Fibroblast of skin of back (primary cell): Measurements from ENCODE around the gene RNF166.
"Not testable (repeated sequence)": the region's sequence is repeated elsewhere in the genome, so short reads cannot be mapped to it uniquely, and the experiment has no call there.

Source experiments
- DNase-seq: peaks from one replicate; pipeline ENCODE4 v3.0.0-alpha.2; 2013

RNF166 gene

GRCh38 chr16:88669980-88670379 lies 36.2 kb downstream of the RNF166 start:
- peak; percentile 49 for DNase-seq

GRCh38 chr16:88669493-88669892 lies 36.7 kb downstream of the RNF166 start:
- not testable (repeated sequence) for DNase-seq

- no peak for DNase-seq
Measured at GRCh38 chr16:88667461-88667860, 38.7 kb downstream of the RNF166 start.

GRCh38 chr16:88665570-88665969 lies 40.6 kb downstream of the RNF166 start:
- no peak for DNase-seq

GRCh38 chr16:88665148-88665547 lies 41.1 kb downstream of the RNF166 start:
- no peak for DNase-seq

GRCh38 chr16:88662843-88663606 lies 43.2 kb downstream of the RNF166 start, which contains the start of gene MVD:
TSS of gene MVD (minus strand) at chr16:88663091. CDS start at chr16:88663080, 11 bp downstream.
- DNase-seq: peak; percentile 98

- no peak for DNase-seq
Measured at GRCh38 chr16:88662222-88662842, 43.9 kb downstream of the RNF166 start.

GRCh38 chr16:88661468-88661867 lies 44.7 kb downstream of the RNF166 start:
- no peak for DNase-seq

GRCh38 chr16:88659160-88659559 lies 47.0 kb downstream of the RNF166 start:
- no peak for DNase-seq

- no peak for DNase-seq
Measured at GRCh38 chr16:88658714-88659113, 47.5 kb downstream of the RNF166 start.

GRCh38 chr16:88657371-88657770 lies 48.8 kb downstream of the RNF166 start:
- no peak for DNase-seq

GRCh38 chr16:88656291-88656980 lies 49.8 kb downstream of the RNF166 start:
- DNase-seq: no peak

GRCh38 chr16:88655733-88656281 lies 50.4 kb downstream of the RNF166 start:
- no peak for DNase-seq

GRCh38 chr16:88655053-88655732 lies 51.0 kb downstream of the RNF166 start:
- DNase-seq: no peak

GRCh38 chr16:88654363-88655052 lies 51.7 kb downstream of the RNF166 start:
- DNase-seq: no peak

- no peak for DNase-seq
Measured at GRCh38 chr16:88653596-88654362, 52.4 kb downstream of the RNF166 start.

- DNase-seq: no peak
Measured at GRCh38 chr16:88653101-88653500, 53.1 kb downstream of the RNF166 start.

- DNase-seq: no peak
Measured at GRCh38 chr16:88652762-88653063, 53.5 kb downstream of the RNF166 start.

- DNase-seq: no peak
Measured at GRCh38 chr16:88651989-88652761, 54.0 kb downstream of the RNF166 start.

GRCh38 chr16:88651276-88651988 lies 54.8 kb downstream of the RNF166 start:
- peak; percentile 33 for DNase-seq
